Erythroblast (primary cell): ENCODE measurements around the gene PSENEN.

Experiments used
- GATA1 ChIP-seq: IDR thresholded peaks from 2 replicates; pipeline ENCODE4 v1.6.1; 2011; ENCODE audit warnings: low read depth, mild to moderate bottlenecking, control low read depth, low read length, moderate library complexity
- POLR2A ChIP-seq: IDR thresholded peaks from 2 replicates; pipeline ENCODE4 v1.6.1; 2011; ENCODE audit warnings: mild to moderate bottlenecking, low read length

- TF ChIP-seq POLR2A (no peak), GATA1 (no peak)
Observed at GRCh38 chr19:35766571-35767104, 21.2 kb downstream of the PSENEN start.
